NB4 (cell line): Measurements from ENCODE around the gene TPBGL.

Experiments used
- DNase-seq: peaks from one replicate; pipeline ENCODE4 v3.0.0; 2010; ENCODE audit warnings: low read depth
- H3K4me3 ChIP-seq: one replicate; pipeline ENCODE4 v1.5.1; 2011; ENCODE audit warnings: mild to moderate bottlenecking, low read depth, low read length, moderate library complexity
- CTCF ChIP-seq: IDR thresholded peaks from one replicate; pipeline ENCODE4 v1.5.1; 2012; ENCODE audit warnings: low read depth, low read length
- MYC ChIP-seq: IDR thresholded peaks from 2 replicates; pipeline ENCODE4 v1.6.1; 2011; ENCODE audit warnings: low read depth, low read length
- POLR2A ChIP-seq: IDR thresholded peaks from 2 replicates; pipeline ENCODE4 v1.6.1; 2011; ENCODE audit warnings: mild to moderate bottlenecking; ENCODE audit not compliant: insufficient read length; ENCODE audit errors: extremely low read depth
- TF ChIP-seq, protein P1 (sequence below): IDR thresholded peaks from 2 replicates; pipeline ENCODE4 v1.6.1; 2011; ENCODE audit warnings: low read depth, low read length

TPBGL gene

DNA sequence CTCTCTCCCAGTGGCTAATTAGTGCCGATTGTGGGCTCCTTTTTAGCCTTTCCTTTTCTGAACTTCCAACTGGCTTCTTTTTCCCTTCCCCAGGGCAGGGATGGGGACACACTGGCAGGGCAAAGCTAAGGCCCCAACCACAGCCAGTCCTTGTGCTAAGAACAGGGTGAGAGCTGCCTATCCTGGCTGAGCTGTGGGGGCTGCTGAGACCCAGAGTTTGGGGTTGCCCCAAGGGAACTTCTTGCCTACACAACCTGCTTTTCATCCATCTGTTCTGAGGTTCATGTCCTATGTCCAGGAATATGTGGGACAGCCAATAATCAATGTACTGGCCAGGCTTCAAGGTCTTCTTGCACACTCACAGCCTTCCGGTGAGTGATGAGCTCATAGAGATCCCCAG is 10.0 kb upstream of the TPBGL start:
- no peak for TF ChIP-seq CTCF
- TF ChIP-seq, protein P1, sequence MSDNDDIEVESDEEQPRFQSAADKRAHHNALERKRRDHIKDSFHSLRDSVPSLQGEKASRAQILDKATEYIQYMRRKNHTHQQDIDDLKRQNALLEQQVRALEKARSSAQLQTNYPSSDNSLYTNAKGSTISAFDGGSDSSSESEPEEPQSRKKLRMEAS, result no peak
- TF ChIP-seq MYC, result no peak
- TF ChIP-seq POLR2A, result no peak
- DNase-seq, result no peak
- no peak overlapping the region for H3K4me3 ChIP-seq

GRCh38 chr11:75233754-75234172 is 6.8 kb upstream of the TPBGL start:
- DNase-seq, result peak; percentile 62
- H3K4me3 ChIP-seq, result no peak overlapping the region
- TF ChIP-seq, protein P1, result peak; percentile 58
- no peak for TF ChIP-seq MYC

- no peak overlapping the region for H3K4me3 ChIP-seq
- DNase-seq, result no peak
- no peak for TF ChIP-seq CTCF
- TF ChIP-seq POLR2A, result no peak
- no peak for TF ChIP-seq MYC
- TF ChIP-seq, protein P1, result no peak
Measured at GRCh38 chr11:75236062-75236461, 4.5 kb upstream of the TPBGL start.

GRCh38 chr11:75237050-75237449 is 3.5 kb upstream of the TPBGL start:
- H3K4me3 ChIP-seq, result no peak overlapping the region
- TF ChIP-seq, protein P1, result no peak
- TF ChIP-seq CTCF (no peak), MYC (no peak), POLR2A (no peak)
- no peak for DNase-seq

DNA sequence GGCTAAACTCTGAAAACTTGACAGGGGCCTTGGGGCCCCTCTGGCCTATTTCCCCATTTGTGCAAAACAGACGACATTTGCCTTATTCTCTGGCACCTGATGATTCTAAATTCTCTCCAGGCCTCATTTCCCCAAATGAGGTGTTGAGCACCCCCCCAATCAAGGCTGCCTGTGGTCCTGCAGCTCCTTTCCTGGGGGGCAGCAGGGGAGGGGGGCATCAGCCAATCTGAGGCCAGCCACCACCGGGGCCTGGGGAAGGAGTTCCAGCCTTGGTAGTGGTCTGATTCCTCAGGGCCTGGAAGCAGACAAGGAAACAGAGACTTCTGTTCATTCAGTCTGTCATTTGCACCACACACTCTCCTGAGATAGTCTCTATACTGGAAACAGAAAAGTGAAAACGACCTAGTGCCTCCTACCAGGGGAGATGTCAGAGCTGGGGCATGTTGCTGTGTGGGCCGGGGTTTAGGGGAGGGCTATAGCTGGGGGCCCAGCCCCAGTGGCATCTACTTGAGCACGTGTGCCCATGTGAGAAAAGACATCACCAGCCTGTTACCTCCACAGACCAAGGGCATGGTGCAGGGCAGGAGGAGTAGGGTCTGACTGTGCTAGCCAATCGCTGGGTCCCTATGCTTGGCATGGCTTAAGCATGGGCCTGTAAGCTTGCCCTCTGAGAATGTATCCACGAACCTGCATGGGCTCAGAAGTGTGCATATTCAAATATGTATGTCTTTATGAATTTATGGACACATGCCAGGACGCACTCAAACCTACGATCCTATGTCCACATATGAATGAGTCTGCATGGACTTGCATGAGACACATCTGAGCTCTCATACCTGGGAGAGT is 1.8 kb upstream of the TPBGL start:
- no peak for TF ChIP-seq POLR2A
- TF ChIP-seq CTCF, result no peak
- TF ChIP-seq, protein P1, result no peak
- TF ChIP-seq MYC, result no peak
- H3K4me3 ChIP-seq, result no peak overlapping the region
- no peak for DNase-seq

GRCh38 chr11:75239531-75240290 is 863 bp upstream of the TPBGL start:
- H3K4me3 ChIP-seq, result no peak overlapping the region
- TF ChIP-seq, protein P1, result no peak
- TF ChIP-seq MYC, result no peak
- no peak for TF ChIP-seq POLR2A
- TF ChIP-seq CTCF, result no peak
- no peak for DNase-seq
